ENCODE data around the gene KLHL26. TPM values are rescaled to one million over a fixed set of nuclear protein-coding genes. Genes with fewer than 3 reads are reported as not detected.

Gene KLHL26
- total and polyA plus RNA-seq, 9 of the 15 experiments (the other 6 are each of a cell fraction or from before 2014, with no cell fraction given), result 0.13 to 13.3 (median 1.4) TPM

DNA sequence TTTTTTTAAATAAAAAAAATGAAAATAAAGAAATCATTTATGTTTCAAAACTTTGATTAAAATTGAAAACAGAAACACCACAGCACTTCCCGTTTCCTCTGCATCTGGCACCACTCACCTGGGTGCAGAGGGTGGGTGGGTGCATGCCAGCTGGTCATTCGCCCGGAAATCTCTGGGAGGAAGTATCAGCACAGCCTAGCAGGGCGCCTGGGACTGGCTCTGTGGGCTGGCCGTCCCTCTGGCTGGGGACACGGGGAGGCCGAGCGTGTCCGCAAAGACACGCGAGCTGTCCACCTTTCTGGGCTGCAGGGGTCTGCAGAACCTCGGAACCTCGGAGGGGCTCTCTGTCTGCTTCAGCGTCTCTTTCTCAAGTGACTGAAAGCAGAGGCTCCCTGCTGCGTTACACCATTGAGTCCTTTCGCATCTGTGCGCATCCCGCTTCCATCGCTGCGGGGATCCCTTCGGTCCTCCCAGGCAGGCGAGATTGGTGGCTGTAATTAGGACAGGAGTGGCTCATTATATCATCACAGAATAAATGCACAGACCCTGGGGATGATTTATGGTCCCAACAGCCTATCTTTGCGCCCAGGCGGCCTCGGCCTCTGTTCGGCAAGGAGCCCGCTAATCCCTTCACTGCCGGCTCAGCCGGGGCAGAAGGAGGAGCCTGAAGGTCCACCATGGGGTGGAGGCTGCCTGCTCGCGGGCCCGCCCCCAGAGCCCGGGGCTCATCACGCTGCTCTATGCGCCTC lies 63.8 kb downstream of the KLHL26 start (continued):
- TF ChIP-seq, protein P1, sequence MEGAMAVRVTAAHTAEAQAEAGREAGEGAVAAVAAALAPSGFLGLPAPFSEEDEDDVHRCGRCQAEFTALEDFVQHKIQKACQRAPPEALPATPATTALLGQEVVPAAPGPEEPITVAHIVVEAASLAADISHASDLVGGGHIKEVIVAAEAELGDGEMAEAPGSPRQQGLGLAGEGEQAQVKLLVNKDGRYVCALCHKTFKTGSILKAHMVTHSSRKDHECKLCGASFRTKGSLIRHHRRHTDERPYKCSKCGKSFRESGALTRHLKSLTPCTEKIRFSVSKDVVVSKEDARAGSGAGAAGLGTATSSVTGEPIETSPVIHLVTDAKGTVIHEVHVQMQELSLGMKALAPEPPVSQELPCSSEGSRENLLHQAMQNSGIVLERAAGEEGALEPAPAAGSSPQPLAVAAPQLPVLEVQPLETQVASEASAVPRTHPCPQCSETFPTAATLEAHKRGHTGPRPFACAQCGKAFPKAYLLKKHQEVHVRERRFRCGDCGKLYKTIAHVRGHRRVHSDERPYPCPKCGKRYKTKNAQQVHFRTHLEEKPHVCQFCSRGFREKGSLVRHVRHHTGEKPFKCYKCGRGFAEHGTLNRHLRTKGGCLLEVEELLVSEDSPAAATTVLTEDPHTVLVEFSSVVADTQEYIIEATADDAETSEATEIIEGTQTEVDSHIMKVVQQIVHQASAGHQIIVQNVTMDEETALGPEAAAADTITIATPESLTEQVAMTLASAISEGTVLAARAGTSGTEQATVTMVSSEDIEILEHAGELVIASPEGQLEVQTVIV (CRISPR knock-in tag; IDR thresholded peaks at IDR 0.05; ENCODE audit: borderline replicate concordance), result no peak
- TF ChIP-seq ARID1B (IDR thresholded peaks at IDR 0.05) (peak; percentile 95), HEY1 (CRISPR knock-in tag; IDR thresholded peaks at IDR 0.05; ENCODE audit: borderline replicate concordance) (no peak), TCF3 (CRISPR knock-in tag; IDR thresholded peaks at IDR 0.05) (peak; percentile 96), TRIM24 (IDR thresholded peaks at IDR 0.05) (0 out of 4 replicates have a peak, but pooled peaks of 1 of the 2 experiments have one; percentile 10), FOXJ3 (CRISPR knock-in tag; IDR thresholded peaks at IDR 0.05) (no peak), ZFX (CRISPR knock-in tag; IDR thresholded peaks at IDR 0.05) (no peak), ZNF3 (CRISPR knock-in tag; IDR thresholded peaks at IDR 0.05) (no peak), RBM34 (IDR thresholded peaks at IDR 0.05; ENCODE audit: borderline replicate concordance, insufficient read depth, low read length) (no peak), MED1 (CRISPR knock-in tag; IDR thresholded peaks at IDR 0.05; ENCODE audit: borderline replicate concordance) (no peak), HDAC3 (IDR thresholded peaks at IDR 0.05; ENCODE audit: borderline replicate concordance, partially characterized antibody) (no peak), NCOA6 (IDR thresholded peaks at IDR 0.05) (no peak)
- TF ChIP-seq, protein P2, sequence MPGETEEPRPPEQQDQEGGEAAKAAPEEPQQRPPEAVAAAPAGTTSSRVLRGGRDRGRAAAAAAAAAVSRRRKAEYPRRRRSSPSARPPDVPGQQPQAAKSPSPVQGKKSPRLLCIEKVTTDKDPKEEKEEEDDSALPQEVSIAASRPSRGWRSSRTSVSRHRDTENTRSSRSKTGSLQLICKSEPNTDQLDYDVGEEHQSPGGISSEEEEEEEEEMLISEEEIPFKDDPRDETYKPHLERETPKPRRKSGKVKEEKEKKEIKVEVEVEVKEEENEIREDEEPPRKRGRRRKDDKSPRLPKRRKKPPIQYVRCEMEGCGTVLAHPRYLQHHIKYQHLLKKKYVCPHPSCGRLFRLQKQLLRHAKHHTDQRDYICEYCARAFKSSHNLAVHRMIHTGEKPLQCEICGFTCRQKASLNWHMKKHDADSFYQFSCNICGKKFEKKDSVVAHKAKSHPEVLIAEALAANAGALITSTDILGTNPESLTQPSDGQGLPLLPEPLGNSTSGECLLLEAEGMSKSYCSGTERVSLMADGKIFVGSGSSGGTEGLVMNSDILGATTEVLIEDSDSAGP (CRISPR knock-in tag; IDR thresholded peaks at IDR 0.05), result no peak
- TF ChIP-seq, protein P3, sequence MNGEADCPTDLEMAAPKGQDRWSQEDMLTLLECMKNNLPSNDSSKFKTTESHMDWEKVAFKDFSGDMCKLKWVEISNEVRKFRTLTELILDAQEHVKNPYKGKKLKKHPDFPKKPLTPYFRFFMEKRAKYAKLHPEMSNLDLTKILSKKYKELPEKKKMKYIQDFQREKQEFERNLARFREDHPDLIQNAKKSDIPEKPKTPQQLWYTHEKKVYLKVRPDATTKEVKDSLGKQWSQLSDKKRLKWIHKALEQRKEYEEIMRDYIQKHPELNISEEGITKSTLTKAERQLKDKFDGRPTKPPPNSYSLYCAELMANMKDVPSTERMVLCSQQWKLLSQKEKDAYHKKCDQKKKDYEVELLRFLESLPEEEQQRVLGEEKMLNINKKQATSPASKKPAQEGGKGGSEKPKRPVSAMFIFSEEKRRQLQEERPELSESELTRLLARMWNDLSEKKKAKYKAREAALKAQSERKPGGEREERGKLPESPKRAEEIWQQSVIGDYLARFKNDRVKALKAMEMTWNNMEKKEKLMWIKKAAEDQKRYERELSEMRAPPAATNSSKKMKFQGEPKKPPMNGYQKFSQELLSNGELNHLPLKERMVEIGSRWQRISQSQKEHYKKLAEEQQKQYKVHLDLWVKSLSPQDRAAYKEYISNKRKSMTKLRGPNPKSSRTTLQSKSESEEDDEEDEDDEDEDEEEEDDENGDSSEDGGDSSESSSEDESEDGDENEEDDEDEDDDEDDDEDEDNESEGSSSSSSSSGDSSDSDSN (IDR thresholded peaks at IDR 0.05; ENCODE audit: borderline replicate concordance in 1 of 2, low read depth in 2 of 2, low read length in 2 of 2), result 0 out of 4 replicates have a peak, but pooled peaks of 1 of the 2 experiments have one; percentile 75
- TF ChIP-seq, protein P4, sequence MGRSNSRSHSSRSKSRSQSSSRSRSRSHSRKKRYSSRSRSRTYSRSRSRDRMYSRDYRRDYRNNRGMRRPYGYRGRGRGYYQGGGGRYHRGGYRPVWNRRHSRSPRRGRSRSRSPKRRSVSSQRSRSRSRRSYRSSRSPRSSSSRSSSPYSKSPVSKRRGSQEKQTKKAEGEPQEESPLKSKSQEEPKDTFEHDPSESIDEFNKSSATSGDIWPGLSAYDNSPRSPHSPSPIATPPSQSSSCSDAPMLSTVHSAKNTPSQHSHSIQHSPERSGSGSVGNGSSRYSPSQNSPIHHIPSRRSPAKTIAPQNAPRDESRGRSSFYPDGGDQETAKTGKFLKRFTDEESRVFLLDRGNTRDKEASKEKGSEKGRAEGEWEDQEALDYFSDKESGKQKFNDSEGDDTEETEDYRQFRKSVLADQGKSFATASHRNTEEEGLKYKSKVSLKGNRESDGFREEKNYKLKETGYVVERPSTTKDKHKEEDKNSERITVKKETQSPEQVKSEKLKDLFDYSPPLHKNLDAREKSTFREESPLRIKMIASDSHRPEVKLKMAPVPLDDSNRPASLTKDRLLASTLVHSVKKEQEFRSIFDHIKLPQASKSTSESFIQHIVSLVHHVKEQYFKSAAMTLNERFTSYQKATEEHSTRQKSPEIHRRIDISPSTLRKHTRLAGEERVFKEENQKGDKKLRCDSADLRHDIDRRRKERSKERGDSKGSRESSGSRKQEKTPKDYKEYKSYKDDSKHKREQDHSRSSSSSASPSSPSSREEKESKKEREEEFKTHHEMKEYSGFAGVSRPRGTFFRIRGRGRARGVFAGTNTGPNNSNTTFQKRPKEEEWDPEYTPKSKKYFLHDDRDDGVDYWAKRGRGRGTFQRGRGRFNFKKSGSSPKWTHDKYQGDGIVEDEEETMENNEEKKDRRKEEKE (IDR thresholded peaks at IDR 0.05; ENCODE audit: borderline replicate concordance in 1 of 2, control insufficient read depth in 1 of 2, low read depth in 2 of 2, low read length in 1 of 2), result no peak
- TF ChIP-seq, protein P5, sequence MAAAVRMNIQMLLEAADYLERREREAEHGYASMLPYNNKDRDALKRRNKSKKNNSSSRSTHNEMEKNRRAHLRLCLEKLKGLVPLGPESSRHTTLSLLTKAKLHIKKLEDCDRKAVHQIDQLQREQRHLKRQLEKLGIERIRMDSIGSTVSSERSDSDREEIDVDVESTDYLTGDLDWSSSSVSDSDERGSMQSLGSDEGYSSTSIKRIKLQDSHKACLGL (CRISPR knock-in tag; IDR thresholded peaks at IDR 0.05; ENCODE audit: borderline replicate concordance, poor library complexity, severe bottlenecking), result no peak
